Stimulated activated memory B cell treated with anti-CD40 and anti-IgM and Interleukin-4, amounts not matched to agents 10 μg/mL and 1 μg/mL and 100 μg/mL, for 72 hours (primary cell): ENCODE measurements around the gene EFR3B.
"Not testable (repeated sequence)": the region's sequence is repeated elsewhere in the genome, so short reads cannot be mapped to it uniquely, and the experiment has no call there.

Experiments used
- ATAC-seq: fragments of 150-1000 bp; cut with Tn5 transposase; 2 replicates; pipeline ENCODE4 v1.10.0; 2021
- H3K27ac Mint-ChIP-seq: one replicate; pipeline ENCODE4 v1.8.0; 2022; ENCODE audit warnings: mild to moderate bottlenecking, mixed read lengths
- H3K27me3 Mint-ChIP-seq: one replicate; pipeline ENCODE4 v1.8.0; 2022; ENCODE audit warnings: mixed read lengths
- H3K36me3 Mint-ChIP-seq: one replicate; pipeline ENCODE4 v1.8.0; 2022; ENCODE audit warnings: mixed read lengths
- H3K4me1 Mint-ChIP-seq: one replicate; pipeline ENCODE4 v1.8.0; 2022; ENCODE audit warnings: mixed read lengths
- H3K4me3 Mint-ChIP-seq: one replicate; pipeline ENCODE4 v1.8.0; 2022; ENCODE audit warnings: mild to moderate bottlenecking, moderate library complexity, mixed read lengths
- H3K9me3 Mint-ChIP-seq: one replicate; pipeline ENCODE4 v1.8.0; 2022; ENCODE audit warnings: mixed read lengths

EFR3B gene

GRCh38 chr2:25103287-25103871, 61.5 kb downstream of the EFR3B start:
- no peak for ATAC-seq
- no peak overlapping the region for H3K27ac Mint-ChIP-seq
- H3K4me1 Mint-ChIP-seq, result peaks cover 20% of the 10 kb centered on the region
- no peaks in the 10 kb centered on the region for H3K36me3 Mint-ChIP-seq
- H3K27me3 Mint-ChIP-seq, result no peaks in the 10 kb centered on the region
- peaks cover 3% of the 10 kb centered on the region for H3K9me3 Mint-ChIP-seq
- H3K4me3 Mint-ChIP-seq, result no peak overlapping the region

- Mint-ChIP-seq H3K4me3 (no peak overlapping the region), H3K27ac (no peak overlapping the region), H3K36me3 (no peaks in the 10 kb centered on the region), H3K4me1 (peaks cover 20% of the 10 kb centered on the region), H3K27me3 (peaks cover 4% of the 10 kb centered on the region), H3K9me3 (peaks cover 3% of the 10 kb centered on the region)
- ATAC-seq, result no peak
Measured at GRCh38 chr2:25104736-25105135, 62.9 kb downstream of the EFR3B start.

- no peaks in the 10 kb centered on the region for H3K36me3 Mint-ChIP-seq
- H3K4me1 Mint-ChIP-seq, result peaks cover 20% of the 10 kb centered on the region
- no peak overlapping the region for H3K27ac Mint-ChIP-seq
- H3K27me3 Mint-ChIP-seq, result peaks cover 12% of the 10 kb centered on the region
- H3K4me3 Mint-ChIP-seq, result no peak overlapping the region
- ATAC-seq, result peak; percentile 63
- peaks cover 3% of the 10 kb centered on the region for H3K9me3 Mint-ChIP-seq
Measured at GRCh38 chr2:25105336-25106085, 63.6 kb downstream of the EFR3B start.

GRCh38 chr2:25109822-25110221, 67.9 kb downstream of the EFR3B start:
- H3K36me3 Mint-ChIP-seq, result no peaks in the 10 kb centered on the region
- ATAC-seq, result peak; percentile 4
- H3K4me1 Mint-ChIP-seq, result peaks cover 10% of the 10 kb centered on the region

GRCh38 chr2:25112113-25112512, 70.2 kb downstream of the EFR3B start:
- Mint-ChIP-seq H3K27ac (no peak overlapping the region), H3K4me3 (no peak overlapping the region), H3K4me1 (no peaks in the 10 kb centered on the region), H3K27me3 (peaks cover 34% of the 10 kb centered on the region), H3K9me3 (no peaks in the 10 kb centered on the region), H3K36me3 (no peaks in the 10 kb centered on the region)
- ATAC-seq, result peak; percentile 28

More at GRCh38 chr2:25109822-25110221, 67.9 kb downstream of the EFR3B start:
- H3K27ac Mint-ChIP-seq, result no peak overlapping the region
- no peaks in the 10 kb centered on the region for H3K9me3 Mint-ChIP-seq
- no peak overlapping the region for H3K4me3 Mint-ChIP-seq
- H3K27me3 Mint-ChIP-seq, result peaks cover 25% of the 10 kb centered on the region

- H3K9me3 Mint-ChIP-seq, result peaks cover 3% of the 10 kb centered on the region
- H3K27ac Mint-ChIP-seq, result no peak overlapping the region
- no peak for ATAC-seq
- H3K4me3 Mint-ChIP-seq, result no peak overlapping the region
- no peaks in the 10 kb centered on the region for H3K4me1 Mint-ChIP-seq
- no peaks in the 10 kb centered on the region for H3K36me3 Mint-ChIP-seq
- H3K27me3 Mint-ChIP-seq, result peaks cover 40% of the 10 kb centered on the region
Measured at GRCh38 chr2:25115249-25115883, 73.5 kb downstream of the EFR3B start.

GRCh38 chr2:25115902-25116301, 74.0 kb downstream of the EFR3B start:
- ATAC-seq, result no peak
- H3K4me1 Mint-ChIP-seq, result no peaks in the 10 kb centered on the region
- H3K27me3 Mint-ChIP-seq, result peaks cover 35% of the 10 kb centered on the region
- H3K4me3 Mint-ChIP-seq, result no peak overlapping the region
- H3K36me3 Mint-ChIP-seq, result no peaks in the 10 kb centered on the region
- peaks cover 3% of the 10 kb centered on the region for H3K9me3 Mint-ChIP-seq
- no peak overlapping the region for H3K27ac Mint-ChIP-seq

- no peak for ATAC-seq
- H3K9me3 Mint-ChIP-seq, result peaks cover 3% of the 10 kb centered on the region
- no peak overlapping the region for H3K4me3 Mint-ChIP-seq
- no peak overlapping the region for H3K27ac Mint-ChIP-seq
- H3K36me3 Mint-ChIP-seq, result no peaks in the 10 kb centered on the region
- no peaks in the 10 kb centered on the region for H3K4me1 Mint-ChIP-seq
- peaks cover 26% of the 10 kb centered on the region for H3K27me3 Mint-ChIP-seq
Measured at GRCh38 chr2:25116956-25117355, 75.1 kb downstream of the EFR3B start.

GRCh38 chr2:25119263-25119662, 77.4 kb downstream of the EFR3B start:
- Mint-ChIP-seq H3K27me3 (peaks cover 40% of the 10 kb centered on the region), H3K4me3 (no peak overlapping the region), H3K4me1 (no peaks in the 10 kb centered on the region), H3K27ac (no peak overlapping the region), H3K9me3 (peaks cover 3% of the 10 kb centered on the region), H3K36me3 (no peaks in the 10 kb centered on the region)
- ATAC-seq, result no peak

- Mint-ChIP-seq H3K9me3 (peaks cover 3% of the 10 kb centered on the region), H3K4me1 (no peaks in the 10 kb centered on the region), H3K36me3 (no peaks in the 10 kb centered on the region), H3K27ac (no peak overlapping the region), H3K27me3 (peaks cover 28% of the 10 kb centered on the region), H3K4me3 (no peak overlapping the region)
- ATAC-seq, result no peak
Measured at GRCh38 chr2:25122367-25122766, 80.5 kb downstream of the EFR3B start.

GRCh38 chr2:25123682-25124081, 81.8 kb downstream of the EFR3B start:
- no peak overlapping the region for H3K27ac Mint-ChIP-seq
- no peaks in the 10 kb centered on the region for H3K9me3 Mint-ChIP-seq
- H3K4me1 Mint-ChIP-seq, result peaks cover 4% of the 10 kb centered on the region
- ATAC-seq, result no peak
- H3K36me3 Mint-ChIP-seq, result no peaks in the 10 kb centered on the region
- no peak overlapping the region for H3K4me3 Mint-ChIP-seq
- H3K27me3 Mint-ChIP-seq, result peaks cover 14% of the 10 kb centered on the region

- Mint-ChIP-seq H3K27ac (no peak overlapping the region), H3K27me3 (peaks cover 17% of the 10 kb centered on the region), H3K9me3 (no peaks in the 10 kb centered on the region), H3K36me3 (no peaks in the 10 kb centered on the region), H3K4me3 (no peak overlapping the region), H3K4me1 (peaks cover 15% of the 10 kb centered on the region)
- ATAC-seq, result no peak
Measured at GRCh38 chr2:25125189-25125588, 83.3 kb downstream of the EFR3B start.

- Mint-ChIP-seq H3K9me3 (no peaks in the 10 kb centered on the region), H3K4me1 (peaks cover 15% of the 10 kb centered on the region), H3K36me3 (no peaks in the 10 kb centered on the region), H3K27ac (no peak overlapping the region), H3K27me3 (peaks cover 24% of the 10 kb centered on the region), H3K4me3 (no peak overlapping the region)
- ATAC-seq, result no peak
Measured at GRCh38 chr2:25125976-25126375, 84.1 kb downstream of the EFR3B start.

- H3K27ac Mint-ChIP-seq, H3K36me3 Mint-ChIP-seq, H3K4me3 Mint-ChIP-seq, H3K9me3 Mint-ChIP-seq, ATAC-seq: not testable (repeated sequence)
- H3K27me3 Mint-ChIP-seq, result peaks cover 34% of the 10 kb centered on the region
- H3K4me1 Mint-ChIP-seq, result peaks cover 24% of the 10 kb centered on the region
Measured at GRCh38 chr2:25127071-25127470, 85.2 kb downstream of the EFR3B start.

GRCh38 chr2:25127646-25128045, 85.8 kb downstream of the EFR3B start:
- peaks cover 28% of the 10 kb centered on the region for H3K4me1 Mint-ChIP-seq
- H3K4me3 Mint-ChIP-seq, result no peak overlapping the region
- no peaks in the 10 kb centered on the region for H3K9me3 Mint-ChIP-seq
- peaks cover 34% of the 10 kb centered on the region for H3K27me3 Mint-ChIP-seq
- no peaks in the 10 kb centered on the region for H3K36me3 Mint-ChIP-seq
- no peak for ATAC-seq
- no peak overlapping the region for H3K27ac Mint-ChIP-seq
